ENCODE results near the gene BICD2.

The BICD2 gene

DNA sequence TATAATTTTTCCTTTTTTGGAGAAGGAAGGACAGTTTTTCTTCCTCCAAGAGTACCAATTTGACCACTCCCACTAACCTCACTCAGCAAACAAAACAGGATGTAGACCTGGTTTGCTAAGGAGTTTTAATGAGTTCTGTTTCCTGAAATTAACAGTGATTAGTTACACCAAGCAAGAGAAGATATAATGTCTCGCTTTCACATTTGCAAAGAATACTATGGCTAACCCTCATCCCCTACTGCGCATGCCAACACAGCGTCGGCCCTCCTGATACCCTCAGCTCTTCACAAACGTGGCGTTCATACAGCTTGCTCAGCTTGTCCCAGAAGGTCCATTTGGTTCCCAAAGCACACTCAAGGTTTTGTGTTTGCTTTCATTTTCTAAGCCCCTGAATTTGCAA lies 52.8 kb downstream of the BICD2 start:
- peak; percentile 37 for DNase-seq

GRCh38 chr9:92711146-92711545 lies 53.5 kb downstream of the BICD2 start:
- DNase-seq, result no peak

GRCh38 chr9:92710368-92710767 lies 54.3 kb downstream of the BICD2 start:
- no peak for DNase-seq

DNA sequence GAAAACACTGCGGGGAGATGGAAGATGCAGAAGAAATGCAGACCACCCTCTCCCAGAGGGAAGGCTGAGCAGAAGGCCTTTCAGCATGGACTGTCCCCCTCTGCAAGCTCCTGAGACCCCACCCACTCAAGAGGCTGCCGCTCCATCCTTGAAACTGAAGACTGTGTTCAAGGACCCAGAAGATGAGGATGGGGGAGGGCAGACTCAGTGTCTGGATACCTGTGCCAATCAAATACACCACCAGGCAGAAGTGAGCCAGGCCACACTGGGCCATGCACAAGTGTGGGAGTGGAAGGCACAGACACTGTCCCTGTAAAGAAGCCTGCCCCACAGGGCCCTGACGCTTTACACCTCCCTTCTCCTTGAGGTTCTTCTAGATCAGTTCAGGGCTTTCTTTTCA lies 54.7 kb downstream of the BICD2 start:
- no peak for DNase-seq

DNA sequence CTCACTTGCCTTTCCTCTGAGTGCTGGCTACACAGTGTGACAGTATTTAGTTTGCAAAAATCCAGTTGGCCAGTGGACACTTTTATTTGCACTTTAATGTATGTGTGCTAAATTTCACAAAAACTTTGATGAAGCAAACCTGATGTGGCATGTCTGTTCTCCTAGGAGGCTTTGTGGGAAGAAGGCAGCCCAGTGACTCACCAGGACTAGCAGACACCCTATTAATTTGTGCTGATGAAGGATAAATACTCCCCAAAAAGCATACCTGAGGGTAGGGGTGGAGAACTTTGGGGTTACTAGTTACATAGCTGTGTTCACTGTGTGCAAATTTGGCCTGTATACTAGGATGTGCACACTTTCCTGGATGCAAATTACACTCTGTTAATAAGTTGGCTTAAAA lies 55.4 kb downstream of the BICD2 start:
- DNase-seq, result no peak

DNA sequence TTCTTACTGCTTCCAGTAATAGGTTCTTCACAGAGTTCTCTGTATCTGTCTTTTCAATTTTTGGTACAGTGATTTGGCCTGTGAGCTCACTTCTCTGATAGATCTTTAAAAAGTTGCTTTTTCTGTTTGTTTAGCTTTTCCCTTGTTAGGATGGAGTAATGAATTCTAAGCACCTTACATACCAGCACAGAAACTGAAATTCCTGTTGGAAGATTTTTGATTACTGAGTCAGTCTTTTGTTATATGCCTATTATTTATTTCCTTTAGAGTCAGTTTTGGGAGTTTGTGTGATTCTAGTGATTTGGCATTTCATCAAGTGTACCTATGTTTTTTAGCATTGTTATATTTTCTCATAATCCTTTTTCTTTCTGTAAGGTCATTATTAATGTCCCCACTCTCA lies 57.1 kb downstream of the BICD2 start:
- DNase-seq, result no peak

DNA sequence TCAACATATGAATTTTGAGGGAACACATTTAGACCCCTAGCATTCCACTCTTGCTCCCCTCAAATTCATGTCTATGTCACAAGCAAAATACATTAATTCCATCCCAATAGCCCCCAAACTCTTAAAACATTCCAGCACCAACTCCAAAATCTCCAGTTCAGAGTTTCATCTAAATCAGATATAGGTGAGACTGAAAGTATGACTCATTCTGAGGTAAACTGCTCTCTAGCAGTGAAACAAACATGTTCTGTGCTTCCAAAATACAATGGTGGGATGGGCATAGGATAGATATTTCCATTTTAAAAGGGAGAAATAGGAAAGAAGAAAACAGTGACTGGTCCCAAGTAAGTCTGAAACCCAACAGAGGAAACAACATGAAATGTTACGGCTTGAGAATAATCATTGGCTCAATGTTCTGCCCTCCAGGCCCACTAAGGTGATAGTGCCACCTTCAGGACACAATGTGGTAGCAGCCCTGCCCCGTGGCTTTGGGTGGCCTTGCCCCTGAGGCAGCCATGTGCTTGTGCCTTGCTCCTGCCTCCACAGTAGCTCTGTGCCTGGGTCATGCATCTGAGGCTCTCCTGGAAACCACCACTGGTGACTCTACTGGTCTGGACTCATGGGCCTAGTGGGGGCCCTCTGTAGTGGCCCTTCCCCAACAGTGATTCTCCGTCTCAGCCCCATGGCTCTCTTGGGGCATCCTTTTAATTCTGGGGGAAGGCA lies 58.3 kb downstream of the BICD2 start:
- peak; percentile 37 for DNase-seq

GRCh38 chr9:92704528-92704927 lies 60.1 kb downstream of the BICD2 start:
- no peak for DNase-seq

DNA sequence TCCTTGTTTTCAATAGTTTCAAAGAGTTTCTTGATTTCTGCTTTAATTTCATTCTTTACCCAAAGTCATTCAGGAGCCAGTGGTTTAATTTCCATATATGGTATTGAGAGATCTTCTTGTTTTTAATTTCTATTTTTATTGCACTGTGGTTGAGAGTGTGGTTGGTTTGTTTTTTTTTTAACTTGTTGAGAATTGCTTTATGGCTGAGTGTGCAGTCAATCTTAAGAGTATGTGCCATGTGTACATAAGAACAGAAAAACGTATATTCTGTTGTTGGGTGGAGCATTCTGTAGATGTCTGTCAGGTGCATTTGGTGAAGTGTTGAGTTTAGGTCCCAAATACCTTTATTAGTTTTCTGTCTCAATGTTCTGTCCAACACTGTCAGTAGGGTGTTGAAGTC lies 68.0 kb downstream of the BICD2 start:
- no peak for DNase-seq

- no peak for DNase-seq
These were observed 77.7 kb downstream of the BICD2 start for GRCh38 chr9:92686954-92687353.

GRCh38 chr9:92685022-92685421 lies 79.6 kb downstream of the BICD2 start:
- DNase-seq, result no peak

GRCh38 chr9:92682269-92682668 lies 82.4 kb downstream of the BICD2 start:
- DNase-seq, result no peak

- DNase-seq, result no peak
These were observed 84.2 kb downstream of the BICD2 start for GRCh38 chr9:92680166-92681119.

GRCh38 chr9:92679413-92680165 lies 85.0 kb downstream of the BICD2 start:
- DNase-seq, result no peak

DNA sequence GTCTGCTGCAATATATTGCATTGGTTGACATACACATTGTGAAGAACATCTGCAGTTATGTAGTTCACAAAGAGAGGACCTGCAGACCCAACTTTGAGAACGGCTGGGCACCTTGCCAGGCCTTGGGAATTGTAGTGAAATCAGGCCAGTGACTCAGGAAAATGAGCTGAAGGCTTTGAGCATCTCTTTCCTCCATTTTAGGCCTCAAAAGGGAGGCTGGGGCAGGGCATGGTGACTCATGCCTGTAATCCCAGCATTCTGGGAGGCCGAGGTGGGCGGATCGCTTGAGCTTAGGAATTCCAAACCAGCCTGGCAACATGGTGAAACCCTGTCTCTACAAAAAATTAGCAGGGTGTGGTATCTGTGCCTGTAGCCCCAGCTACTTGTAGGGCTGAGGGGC lies 93.3 kb downstream of the BICD2 start:
- no peak for DNase-seq

GRCh38 chr9:92669890-92670708 lies 94.5 kb downstream of the BICD2 start, which contains the start of gene IPPK:
Gene IPPK (minus strand): TSS chr9:92670131. CDS start chr9:92669988, 143 bp downstream.
- peak; percentile 98 for DNase-seq

DNA sequence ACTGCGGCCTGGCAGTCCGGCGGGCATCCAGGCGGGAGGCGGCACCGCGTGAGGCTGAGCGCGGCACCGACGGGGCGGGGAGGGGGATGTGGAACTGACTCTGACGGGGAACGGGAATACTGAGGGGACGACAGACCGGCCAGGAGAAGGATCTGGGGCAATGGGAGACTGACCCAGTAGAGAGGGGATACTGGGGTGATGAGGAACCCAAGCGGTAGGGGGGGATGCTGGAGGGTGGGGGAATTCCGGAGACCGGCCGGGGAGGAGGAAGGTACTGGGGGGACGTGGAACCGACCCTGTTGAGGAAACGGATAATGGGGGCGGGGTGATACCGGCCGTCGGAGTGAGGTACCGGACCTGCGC lies 95.1 kb downstream of the BICD2 start:
- no peak for DNase-seq

GRCh38 chr9:92668746-92669526 lies 95.7 kb downstream of the BICD2 start:
- peak; percentile 51 for DNase-seq

DNA sequence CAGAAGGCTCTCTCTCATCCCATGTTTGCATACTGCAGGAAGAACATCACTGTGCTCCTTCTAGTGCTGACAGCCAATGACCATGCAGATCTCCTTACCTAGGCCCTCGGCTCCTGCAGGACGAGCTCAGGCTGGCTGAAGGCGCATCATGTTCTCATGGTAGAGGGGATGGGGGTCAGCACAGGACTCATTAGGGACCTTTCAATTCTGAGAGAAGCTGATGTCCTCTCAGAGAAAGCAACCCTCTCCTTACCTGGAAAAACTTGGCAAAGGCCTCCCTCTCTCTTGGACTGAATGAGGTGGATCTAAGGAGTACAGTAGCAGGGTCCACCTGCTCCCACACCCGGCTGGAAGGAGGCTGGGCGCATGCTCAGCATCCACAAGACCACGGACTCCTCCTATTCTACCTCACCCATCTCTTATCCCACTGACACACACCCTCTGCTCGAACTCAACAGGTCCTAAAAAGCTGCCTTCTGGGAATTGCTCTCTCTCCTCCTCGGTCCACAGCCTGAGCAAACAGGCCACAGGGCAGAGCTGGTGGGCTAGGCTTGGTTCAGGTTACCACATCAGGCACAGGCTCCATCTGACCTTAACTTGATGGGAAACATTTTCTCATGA lies 97.6 kb downstream of the BICD2 start:
- DNase-seq, result no peak

DNA sequence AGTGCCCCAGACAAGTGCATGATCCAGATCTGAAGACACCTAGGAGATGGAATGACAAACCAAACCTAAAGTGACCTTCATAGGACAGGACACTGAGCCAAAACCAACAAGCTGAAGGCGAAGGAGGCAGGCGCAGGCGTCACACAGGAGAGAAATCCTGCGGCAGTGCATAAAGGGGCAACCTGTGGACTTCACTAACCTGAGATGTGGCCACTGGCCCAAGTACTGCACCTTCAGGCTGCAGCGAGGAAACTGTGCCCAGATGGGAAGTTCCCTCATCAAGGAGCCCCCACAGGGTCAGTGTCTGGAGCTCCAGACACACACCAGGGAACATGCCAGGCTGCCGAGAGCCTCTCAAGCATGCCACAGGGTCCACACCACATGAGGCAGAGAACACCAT lies 98.4 kb downstream of the BICD2 start:
- DNase-seq, result no peak

DNA sequence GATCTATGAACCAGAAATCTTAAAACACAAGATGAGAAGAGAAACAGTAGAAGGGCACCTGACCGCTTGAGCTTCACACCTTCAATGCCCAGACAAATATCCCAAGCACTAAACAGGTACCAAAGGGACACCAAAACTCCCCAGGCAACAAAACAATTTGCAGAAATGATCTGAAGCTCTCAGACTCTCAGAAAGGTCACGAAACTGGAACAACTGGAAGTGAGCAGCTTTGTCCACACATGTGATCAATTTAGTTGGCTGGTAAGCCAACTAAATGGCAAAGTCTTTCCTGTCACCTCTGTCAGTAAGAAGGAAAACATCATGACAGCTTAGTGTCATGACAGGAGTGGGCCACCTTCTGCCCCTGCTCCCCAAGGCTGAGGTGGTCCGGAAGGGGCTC lies 98.8 kb downstream of the BICD2 start:
- DNase-seq, result no peak
